Measurements from ENCODE around the gene VPS13A. TPM values are rescaled to one million over a fixed set of nuclear protein-coding genes. Genes with fewer than 3 reads are reported as not detected.

VPS13A gene
- total RNA-seq, 1 donor from 2014 or later = 30.5 TPM

DNA sequence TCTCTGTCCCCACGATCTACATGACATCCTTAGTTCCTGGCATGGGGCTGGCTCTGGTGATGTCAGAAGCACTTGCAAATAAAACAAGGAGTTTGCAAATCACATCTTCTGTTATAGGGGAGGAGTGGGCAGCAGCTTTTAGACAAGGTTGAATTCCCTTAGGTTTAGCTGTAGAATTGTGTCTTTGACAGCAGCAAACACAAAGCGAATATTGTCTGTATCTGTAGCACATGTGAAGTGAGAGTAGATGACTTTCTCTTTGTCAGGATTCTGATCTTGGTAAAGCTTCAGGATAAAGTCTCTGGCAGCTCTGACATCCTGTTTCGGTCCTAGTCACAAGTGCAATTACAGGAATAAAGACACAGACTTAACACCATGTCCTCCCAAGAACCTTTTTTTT, 246.5 kb downstream of the VPS13A start:
- no peak overlapping the region for H3K27ac Mint-ChIP-seq
- DNase-seq (ENCODE audit: extremely low spot score, unreplicated experiment) = no peak
- peaks cover under 1% of the 10 kb centered on the region for H3K27me3 Mint-ChIP-seq
- no peaks in the 10 kb centered on the region for H3K4me1 Mint-ChIP-seq (ENCODE audit: unreplicated experiment)
- no peaks in the 10 kb centered on the region for H3K36me3 Mint-ChIP-seq
- H3K9me3 Mint-ChIP-seq = no peaks in the 10 kb centered on the region
- TF ChIP-seq, protein P1, sequence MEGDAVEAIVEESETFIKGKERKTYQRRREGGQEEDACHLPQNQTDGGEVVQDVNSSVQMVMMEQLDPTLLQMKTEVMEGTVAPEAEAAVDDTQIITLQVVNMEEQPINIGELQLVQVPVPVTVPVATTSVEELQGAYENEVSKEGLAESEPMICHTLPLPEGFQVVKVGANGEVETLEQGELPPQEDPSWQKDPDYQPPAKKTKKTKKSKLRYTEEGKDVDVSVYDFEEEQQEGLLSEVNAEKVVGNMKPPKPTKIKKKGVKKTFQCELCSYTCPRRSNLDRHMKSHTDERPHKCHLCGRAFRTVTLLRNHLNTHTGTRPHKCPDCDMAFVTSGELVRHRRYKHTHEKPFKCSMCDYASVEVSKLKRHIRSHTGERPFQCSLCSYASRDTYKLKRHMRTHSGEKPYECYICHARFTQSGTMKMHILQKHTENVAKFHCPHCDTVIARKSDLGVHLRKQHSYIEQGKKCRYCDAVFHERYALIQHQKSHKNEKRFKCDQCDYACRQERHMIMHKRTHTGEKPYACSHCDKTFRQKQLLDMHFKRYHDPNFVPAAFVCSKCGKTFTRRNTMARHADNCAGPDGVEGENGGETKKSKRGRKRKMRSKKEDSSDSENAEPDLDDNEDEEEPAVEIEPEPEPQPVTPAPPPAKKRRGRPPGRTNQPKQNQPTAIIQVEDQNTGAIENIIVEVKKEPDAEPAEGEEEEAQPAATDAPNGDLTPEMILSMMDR (conservative IDR thresholded peaks at IDR 0.05) = no peak
- no peak overlapping the region for H3K4me3 Mint-ChIP-seq

DNA sequence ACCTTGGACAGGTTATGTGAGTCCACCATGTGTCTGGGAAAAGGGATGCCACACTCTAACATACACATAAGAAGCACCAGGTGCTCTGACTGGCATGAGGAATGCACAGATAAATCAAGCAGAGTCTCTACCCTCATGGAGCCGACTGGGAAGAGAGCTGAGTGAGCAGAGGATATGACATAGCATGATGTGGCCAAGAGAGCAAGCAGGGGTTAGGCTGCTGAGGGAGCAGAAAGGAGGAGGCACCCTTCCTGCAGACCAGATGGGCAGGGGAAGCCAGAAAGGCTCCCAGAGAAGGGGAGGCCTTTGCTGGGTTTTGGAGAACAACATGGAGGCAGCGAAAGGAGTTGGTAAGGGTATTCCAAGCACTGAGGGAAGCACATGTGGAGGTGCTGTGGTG, 247.7 kb downstream of the VPS13A start:
- TF ChIP-seq, protein P1 (conservative IDR thresholded peaks at IDR 0.05) = no peak
- no peaks in the 10 kb centered on the region for H3K36me3 Mint-ChIP-seq
- H3K9me3 Mint-ChIP-seq = no peaks in the 10 kb centered on the region

DNA sequence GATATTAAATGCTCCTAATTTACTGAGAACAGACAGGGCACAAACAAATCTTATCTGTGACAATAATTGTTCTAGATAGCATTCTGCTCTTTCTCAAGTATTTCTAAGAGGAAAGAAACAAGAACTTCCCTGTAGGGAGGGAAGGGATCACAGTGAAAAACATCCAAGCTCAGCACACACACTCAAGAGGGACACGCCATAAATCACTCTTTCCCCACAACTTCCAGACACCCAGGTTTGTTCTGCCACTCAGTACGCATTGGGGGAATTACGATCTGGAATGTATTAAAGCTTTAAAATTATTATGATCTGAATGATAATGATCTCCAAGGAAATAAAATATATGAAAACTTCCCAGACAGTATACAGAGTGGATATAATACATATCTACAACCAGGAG, 249.4 kb downstream of the VPS13A start:
- no peak for DNase-seq (ENCODE audit: extremely low spot score, unreplicated experiment)
- TF ChIP-seq, protein P1 (conservative IDR thresholded peaks at IDR 0.05) = no peak
- peaks cover 7% of the 10 kb centered on the region for H3K27me3 Mint-ChIP-seq
- H3K36me3 Mint-ChIP-seq = no peaks in the 10 kb centered on the region
- H3K4me3 Mint-ChIP-seq = no peak overlapping the region
- no peaks in the 10 kb centered on the region for H3K4me1 Mint-ChIP-seq (ENCODE audit: unreplicated experiment)
- H3K9me3 Mint-ChIP-seq = no peaks in the 10 kb centered on the region
- H3K27ac Mint-ChIP-seq = no peak overlapping the region

More for the DNA sequence above, 247.7 kb downstream of the VPS13A start:
- no peaks in the 10 kb centered on the region for H3K4me1 Mint-ChIP-seq (ENCODE audit: unreplicated experiment)
- DNase-seq (ENCODE audit: extremely low spot score, unreplicated experiment) = no peak
- H3K4me3 Mint-ChIP-seq = no peak overlapping the region
- H3K27ac Mint-ChIP-seq = no peak overlapping the region
- peaks cover 2% of the 10 kb centered on the region for H3K27me3 Mint-ChIP-seq

DNA sequence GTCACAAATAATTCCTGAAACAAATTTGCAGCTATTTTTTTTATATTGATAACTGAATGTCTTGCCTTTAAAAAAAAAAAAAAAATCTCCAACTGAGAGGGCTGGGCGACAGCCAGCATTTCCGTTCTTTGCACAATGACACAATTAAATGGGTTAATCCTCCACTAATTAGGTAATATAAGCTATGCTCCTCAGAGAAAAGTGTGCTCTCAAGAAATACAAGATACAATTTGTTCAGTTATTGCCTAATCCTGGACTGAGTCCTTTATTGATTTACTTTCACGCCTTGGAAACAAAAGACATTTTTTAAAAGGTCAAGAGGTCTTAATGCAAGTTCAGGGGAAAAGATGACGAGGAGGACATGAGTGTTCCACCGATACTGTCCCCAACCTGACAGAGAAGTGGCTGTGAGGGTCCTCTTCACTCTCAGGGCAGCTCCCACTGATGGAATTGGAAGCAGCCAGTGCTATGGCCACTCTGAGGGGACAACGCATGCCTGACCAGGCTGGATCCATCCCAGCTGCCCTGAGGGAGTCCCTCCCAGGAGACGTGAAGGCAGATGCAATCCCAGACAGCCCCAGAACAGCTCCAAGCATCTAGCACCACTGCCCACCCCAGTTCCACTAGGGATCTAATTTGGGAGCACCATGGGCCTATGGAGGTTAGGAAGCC, 250.1 kb downstream of the VPS13A start:
- no peak for DNase-seq (ENCODE audit: extremely low spot score, unreplicated experiment)
- no peaks in the 10 kb centered on the region for H3K9me3 Mint-ChIP-seq
- H3K27me3 Mint-ChIP-seq = peaks cover 7% of the 10 kb centered on the region
- no peaks in the 10 kb centered on the region for H3K4me1 Mint-ChIP-seq (ENCODE audit: unreplicated experiment)
- no peak overlapping the region for H3K4me3 Mint-ChIP-seq
- H3K36me3 Mint-ChIP-seq = no peaks in the 10 kb centered on the region
- H3K27ac Mint-ChIP-seq = no peak overlapping the region
- TF ChIP-seq, protein P1 (conservative IDR thresholded peaks at IDR 0.05) = no peak

DNA sequence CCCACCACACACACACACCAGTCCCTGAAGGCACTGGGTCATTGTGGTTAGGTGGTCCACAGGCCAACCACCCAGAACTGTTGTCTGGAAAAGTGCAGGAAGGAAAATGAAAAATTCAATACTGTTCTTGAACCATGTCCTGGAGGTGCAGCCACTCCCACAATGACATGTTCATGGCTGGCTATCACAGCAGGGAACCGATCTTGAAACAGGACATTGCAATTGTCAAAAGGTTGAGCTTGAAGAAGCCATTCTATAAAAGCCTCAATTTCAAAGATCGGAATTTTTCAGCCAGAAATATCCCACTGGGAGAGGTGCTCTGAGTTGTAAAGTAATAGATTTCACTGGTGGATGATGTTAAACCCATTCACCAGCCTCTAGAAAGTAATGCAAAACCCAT, 252.6 kb downstream of the VPS13A start:
- Mint-ChIP-seq H3K4me3 (no peak overlapping the region), H3K27me3 (peaks cover 11% of the 10 kb centered on the region), H3K36me3 (no peaks in the 10 kb centered on the region), H3K27ac (no peak overlapping the region), H3K4me1 (ENCODE audit: unreplicated experiment) (peaks cover 5% of the 10 kb centered on the region), H3K9me3 (no peaks in the 10 kb centered on the region)
- no peak for DNase-seq (ENCODE audit: extremely low spot score, unreplicated experiment)
- TF ChIP-seq, protein P1 (conservative IDR thresholded peaks at IDR 0.05) = no peak
